ENCODE results near the gene SCARF2. TPM values are rescaled to one million over a fixed set of nuclear protein-coding genes. Genes with fewer than 3 reads are reported as not detected.

The SCARF2 gene
- total RNA-seq, 1 experiment from 2014 or later: 2.7 TPM

DNA sequence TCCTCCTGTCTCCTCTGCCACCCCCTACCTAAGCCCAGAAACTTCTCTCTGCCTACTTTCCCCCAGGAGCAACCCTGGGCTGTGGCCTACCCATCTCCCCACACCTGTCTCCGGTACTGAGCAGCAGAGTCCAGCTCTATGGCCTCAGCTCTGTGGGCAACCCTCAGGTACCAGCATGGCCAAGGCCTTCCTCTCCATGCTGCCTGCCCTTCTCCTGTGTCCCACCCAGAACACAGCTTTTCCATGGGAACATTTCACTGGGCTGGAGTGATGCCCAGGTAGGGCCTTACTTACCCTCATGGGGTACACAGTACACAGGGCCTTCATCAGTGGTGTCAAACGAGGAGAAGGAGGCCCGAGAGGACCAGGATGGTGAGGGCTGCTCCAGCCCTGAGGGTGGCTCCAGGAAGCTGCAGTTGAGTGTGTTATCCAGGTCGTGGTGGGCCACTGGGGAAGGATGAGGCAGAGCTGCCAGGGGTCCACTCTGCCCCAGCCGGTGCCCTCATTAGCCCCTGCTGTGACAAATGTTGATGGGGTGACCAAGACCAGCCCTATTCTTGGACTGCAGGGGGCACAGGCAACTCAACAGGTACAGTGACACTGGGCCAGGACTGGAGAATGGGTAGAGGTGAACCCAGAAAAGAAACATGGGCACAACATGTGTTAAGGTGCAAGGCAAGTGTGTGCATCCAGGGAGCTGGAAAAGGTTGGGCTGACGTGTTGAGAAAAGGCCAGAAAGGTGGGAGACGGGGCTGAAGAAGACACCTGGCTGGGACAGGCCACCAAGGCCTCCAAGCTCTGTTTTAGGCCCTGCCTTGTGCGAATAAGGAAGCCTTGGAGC is 10.3 kb downstream of the SCARF2 start:
- Histone ChIP-seq H3K4me3 (ENCODE audit: low read length) (no peak overlapping the region), H3K9me3 (ENCODE audit: low read length) (no peaks in the 10 kb centered on the region), H3K27ac (ENCODE audit: low read length) (no peak overlapping the region), H3K4me2 (ENCODE audit: low read length) (no peak overlapping the region), H3K9me2 (replicated peaks; ENCODE audit: low read length) (no peaks in the 10 kb centered on the region), H4K20me1 (ENCODE audit: low read length) (no peaks in the 10 kb centered on the region), H3F3A (ENCODE audit: low read length, unreplicated experiment) (no peaks in the 10 kb centered on the region), H3K9ac (ENCODE audit: low read length) (no peak overlapping the region), H3K36me3 (ENCODE audit: low read depth, low read length) (no peaks in the 10 kb centered on the region), H3K27me3 (ENCODE audit: low read length) (no peaks in the 10 kb centered on the region), H2AFZ (ENCODE audit: low read length) (no peak overlapping the region), H3K79me2 (ENCODE audit: low read length) (no peaks in the 10 kb centered on the region), H3K4me1 (ENCODE audit: insufficient read depth, low read length) (peaks cover 3% of the 10 kb centered on the region; the same call in 1 of the 2 replicates)
- POLR2A ChIA-PET (ENCODE audit: unreplicated experiment): no interaction called here
- DNase-seq (no peak), ATAC-seq (no peak)
- CTCF ChIA-PET: interaction anchor here (1.1 kb wide), 1 partner anchor 9 kb away, joined by 10 read pairs; no protein-coding TSS in a partner anchor
- intact Hi-C loops (cut with micrococcal nuclease): no loop called here
- TF ChIP-seq EZH2phosphoT487 (IDR thresholded peaks at IDR 0.05; ENCODE audit: borderline replicate concordance, low read length): no peak
- TF ChIP-seq, protein P1, sequence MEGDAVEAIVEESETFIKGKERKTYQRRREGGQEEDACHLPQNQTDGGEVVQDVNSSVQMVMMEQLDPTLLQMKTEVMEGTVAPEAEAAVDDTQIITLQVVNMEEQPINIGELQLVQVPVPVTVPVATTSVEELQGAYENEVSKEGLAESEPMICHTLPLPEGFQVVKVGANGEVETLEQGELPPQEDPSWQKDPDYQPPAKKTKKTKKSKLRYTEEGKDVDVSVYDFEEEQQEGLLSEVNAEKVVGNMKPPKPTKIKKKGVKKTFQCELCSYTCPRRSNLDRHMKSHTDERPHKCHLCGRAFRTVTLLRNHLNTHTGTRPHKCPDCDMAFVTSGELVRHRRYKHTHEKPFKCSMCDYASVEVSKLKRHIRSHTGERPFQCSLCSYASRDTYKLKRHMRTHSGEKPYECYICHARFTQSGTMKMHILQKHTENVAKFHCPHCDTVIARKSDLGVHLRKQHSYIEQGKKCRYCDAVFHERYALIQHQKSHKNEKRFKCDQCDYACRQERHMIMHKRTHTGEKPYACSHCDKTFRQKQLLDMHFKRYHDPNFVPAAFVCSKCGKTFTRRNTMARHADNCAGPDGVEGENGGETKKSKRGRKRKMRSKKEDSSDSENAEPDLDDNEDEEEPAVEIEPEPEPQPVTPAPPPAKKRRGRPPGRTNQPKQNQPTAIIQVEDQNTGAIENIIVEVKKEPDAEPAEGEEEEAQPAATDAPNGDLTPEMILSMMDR (conservative IDR thresholded peaks at IDR 0.05; ENCODE audit: low read depth, low read length): no peak
- no peak for TF ChIP-seq EZH2 (IDR thresholded peaks at IDR 0.05; ENCODE audit: low read length, unreplicated experiment)
- BruUV-seq (replicated peaks): no TSS peak

DNA sequence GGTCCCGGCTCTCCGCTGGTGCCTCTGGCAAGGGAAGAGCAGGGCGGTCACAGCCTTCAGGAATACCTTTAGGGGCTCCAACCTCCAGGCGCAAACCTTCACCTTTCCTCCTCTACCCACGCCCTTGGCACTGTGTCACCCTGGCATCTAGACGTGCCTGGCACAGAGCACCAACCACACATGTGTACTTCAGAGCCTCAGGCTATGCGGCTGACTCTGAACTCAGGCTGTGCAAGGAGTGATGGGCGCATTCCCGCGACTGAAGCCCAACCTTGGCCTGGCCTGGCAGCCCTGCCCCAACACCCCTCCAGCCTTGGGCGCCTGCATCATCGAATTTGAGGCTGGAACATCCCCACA is 11.4 kb downstream of the SCARF2 start:
- H3K9ac ChIP-seq (ENCODE audit: low read length): no peak overlapping the region
- no peaks in the 10 kb centered on the region for H4K20me1 ChIP-seq (ENCODE audit: low read length)
- BruUV-seq (replicated peaks): no TSS peak

More for the DNA sequence above, 11.4 kb downstream of the SCARF2 start:
- H3K9me2 ChIP-seq (replicated peaks; ENCODE audit: low read length): no peaks in the 10 kb centered on the region
- intact Hi-C loops (cut with micrococcal nuclease): no loop called here
- DNase-seq (no peak), ATAC-seq (no peak)
- no peak for TF ChIP-seq EZH2phosphoT487 (IDR thresholded peaks at IDR 0.05; ENCODE audit: borderline replicate concordance, low read length)
- no peak for TF ChIP-seq EZH2 (IDR thresholded peaks at IDR 0.05; ENCODE audit: low read length, unreplicated experiment)
- TF ChIP-seq, protein P1 (conservative IDR thresholded peaks at IDR 0.05; ENCODE audit: low read depth, low read length): no peak
- no peak overlapping the region for H2AFZ ChIP-seq (ENCODE audit: low read length)
- no peak overlapping the region for H3K4me3 ChIP-seq (ENCODE audit: low read length)
- no peaks in the 10 kb centered on the region for H3K79me2 ChIP-seq (ENCODE audit: low read length)
- ChIA-PET CTCF (no interaction called here), POLR2A (ENCODE audit: unreplicated experiment) (no interaction called here)
- H3K27me3 ChIP-seq (ENCODE audit: low read length): no peaks in the 10 kb centered on the region
- peaks cover 2% of the 10 kb centered on the region; the same call in 1 of the 2 replicates for H3K4me1 ChIP-seq (ENCODE audit: insufficient read depth, low read length)
- H3K9me3 ChIP-seq (ENCODE audit: low read length): no peaks in the 10 kb centered on the region
- no peaks in the 10 kb centered on the region for H3F3A ChIP-seq (ENCODE audit: low read length, unreplicated experiment)
- H3K4me2 ChIP-seq (ENCODE audit: low read length): no peak overlapping the region
- H3K36me3 ChIP-seq (ENCODE audit: low read depth, low read length): no peaks in the 10 kb centered on the region
- H3K27ac ChIP-seq (ENCODE audit: low read length): no peak overlapping the region

Data from PC-3 (cell line).